HEK293T (cell line): ENCODE results near the gene MAP4.

Experiments
- CTCF ChIA-PET: fragments of 350-600 bp; formaldehyde crosslinking; extraction: SDS; loops from one replicate; lab custom pipeline; 2021; ENCODE audit warnings: antibody characterized with exemption, inconsistent platforms; lab: Yijun Ruan, JAX
- POLR2A ChIA-PET: fragments of 350-600 bp; formaldehyde crosslinking; extraction: SDS; loops from one replicate; lab custom pipeline; 2020; ENCODE audit warnings: antibody characterized with exemption, inconsistent platforms; lab: Yijun Ruan, JAX
- DNase-seq: peaks from one replicate; pipeline ENCODE4 v3.0.0; 2012; ENCODE audit warnings: mixed read lengths; ENCODE audit errors: extremely low spot score
- ARNT ChIP-seq: fragments of 450-650 bp; IDR thresholded peaks from 2 replicates; pipeline ENCODE4 v1.6.1; 2017; ENCODE audit warnings: mild to moderate bottlenecking
- BHLHE40 ChIP-seq: fragments of 450-650 bp; IDR thresholded peaks from 2 replicates; pipeline ENCODE4 v1.6.1; 2016; ENCODE audit warnings: mild to moderate bottlenecking, moderate library complexity, borderline replicate concordance
- CTBP1 ChIP-seq: fragments of 450-650 bp; IDR thresholded peaks from 2 replicates; pipeline ENCODE4 v1.6.1; 2016; ENCODE audit warnings: borderline replicate concordance
- ELF4 ChIP-seq: fragments of 450-650 bp; IDR thresholded peaks from 2 replicates; pipeline ENCODE4 v1.6.1; 2017; ENCODE audit warnings: antibody characterized with exemption
- FOXA1 ChIP-seq: fragments of 450-650 bp; IDR thresholded peaks from 2 replicates; pipeline ENCODE4 v1.6.1; 2016; ENCODE audit warnings: mild to moderate bottlenecking
- FOXK2 ChIP-seq: fragments of 450-650 bp; IDR thresholded peaks from 2 replicates; pipeline ENCODE4 v1.6.1; 2016; ENCODE audit warnings: mild to moderate bottlenecking
- FOXM1 ChIP-seq: fragments of 450-650 bp; IDR thresholded peaks from 2 replicates; pipeline ENCODE4 v1.6.1; 2017; ENCODE audit warnings: mild to moderate bottlenecking, borderline replicate concordance
- HDGF ChIP-seq: fragments of 450-650 bp; IDR thresholded peaks from 2 replicates; pipeline ENCODE4 v1.6.1; 2017; ENCODE audit warnings: antibody characterized with exemption, borderline replicate concordance
- L3MBTL2 ChIP-seq: fragments of 450-650 bp; conservative IDR thresholded peaks from 2 replicates; pipeline ENCODE4 v1.6.1; 2016; ENCODE audit warnings: mild to moderate bottlenecking
- LEF1 ChIP-seq: fragments of 450-650 bp; IDR thresholded peaks from 2 replicates; pipeline ENCODE4 v1.6.1; 2017; ENCODE audit warnings: mild to moderate bottlenecking, borderline replicate concordance
- NFRKB ChIP-seq: fragments of 450-650 bp; IDR thresholded peaks from 2 replicates; pipeline ENCODE4 v1.6.1; 2016; ENCODE audit warnings: mild to moderate bottlenecking, moderate library complexity
- PKNOX1 ChIP-seq: fragments of 450-650 bp; IDR thresholded peaks from 2 replicates; pipeline ENCODE4 v1.6.1; 2016
- SP1 ChIP-seq: fragments of 450-650 bp; IDR thresholded peaks from 2 replicates; pipeline ENCODE4 v1.6.1; 2017
- SUZ12 ChIP-seq: fragments of 450-650 bp; IDR thresholded peaks from 2 replicates; pipeline ENCODE4 v1.6.1; 2016; ENCODE audit warnings: mild to moderate bottlenecking
- TARDBP ChIP-seq: fragments of 450-650 bp; IDR thresholded peaks from 2 replicates; pipeline ENCODE4 v1.6.1; 2016
- ZNF384 ChIP-seq: fragments of 450-650 bp; IDR thresholded peaks from 2 replicates; pipeline ENCODE4 v1.6.1; 2016

Gene MAP4

GRCh38 chr3:47954567-47954966, 61.6 kb downstream of the MAP4 start:
- ChIA-PET CTCF (no interaction called here), POLR2A (no interaction called here)
- DNase-seq = no peak
- TF ChIP-seq L3MBTL2 (no peak), ARNT (no peak), FOXM1 (no peak), ZNF384 (no peak), TARDBP (no peak), LEF1 (no peak), SUZ12 (no peak), CTBP1 (no peak), NFRKB (no peak)

GRCh38 chr3:47950453-47951169, 65.6 kb downstream of the MAP4 start:
- ChIA-PET POLR2A (no interaction called here), CTCF (no interaction called here)
- DNase-seq = no peak
- TF ChIP-seq PKNOX1 = no peak
- TF ChIP-seq ZNF384 = no peak
- TF ChIP-seq FOXA1 = no peak
- TF ChIP-seq SP1 = no peak
- no peak for TF ChIP-seq FOXM1
- TF ChIP-seq FOXK2 = no peak

DNA sequence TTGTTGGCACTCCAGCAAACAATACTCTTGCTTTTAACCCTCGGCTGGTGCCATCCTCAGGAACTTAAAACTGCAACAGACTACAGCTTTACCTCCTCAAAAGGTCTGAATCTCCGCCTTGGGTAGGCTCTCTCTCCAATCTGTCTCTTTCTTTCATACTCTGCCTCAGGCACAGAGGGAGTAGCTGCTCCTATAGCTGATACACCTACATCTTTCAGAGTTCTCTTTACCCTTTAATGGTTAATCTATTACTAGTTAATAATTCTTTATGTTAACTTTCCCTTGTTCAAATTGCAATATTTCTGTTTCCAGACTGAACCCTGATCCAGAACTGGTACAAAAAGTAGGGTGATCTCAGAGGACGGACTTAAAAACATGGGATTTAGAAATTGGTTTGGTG, 66.2 kb downstream of the MAP4 start:
- CTCF ChIA-PET = no interaction called here
- TF ChIP-seq PKNOX1 (no peak), BHLHE40 (no peak), FOXK2 (no peak), HDGF (no peak), CTBP1 (no peak), ELF4 (no peak), LEF1 (no peak), ZNF384 (no peak), L3MBTL2 (no peak), SP1 (no peak), FOXM1 (no peak), FOXA1 (no peak), NFRKB (no peak), TARDBP (no peak), SUZ12 (no peak)
- POLR2A ChIA-PET = no interaction called here
- no peak for DNase-seq

DNA sequence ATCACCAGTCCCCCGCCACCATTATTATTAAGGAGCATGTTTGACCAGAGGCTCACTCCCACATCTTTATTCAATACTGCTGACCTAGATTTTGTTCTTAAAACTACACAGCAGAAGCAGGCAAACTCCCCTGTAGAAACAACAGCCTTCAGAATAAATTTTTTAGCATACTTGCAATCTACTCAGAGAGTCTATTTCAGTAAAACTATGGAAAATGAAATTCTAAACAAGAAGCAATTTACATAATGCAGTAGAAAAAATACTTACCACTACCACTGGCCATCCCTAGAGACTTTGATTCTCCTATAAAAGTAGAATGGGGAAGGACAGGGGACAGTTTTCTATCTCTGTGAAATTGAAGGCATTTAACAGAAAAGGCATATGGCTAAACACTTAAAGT, 76.0 kb downstream of the MAP4 start:
- DNase-seq = no peak
- ChIA-PET POLR2A (no interaction called here), CTCF (no interaction called here)
- no peak for TF ChIP-seq FOXA1
- TF ChIP-seq BHLHE40 = no peak
- TF ChIP-seq HDGF = no peak
- no peak for TF ChIP-seq L3MBTL2
- TF ChIP-seq LEF1 = no peak
- no peak for TF ChIP-seq ARNT
- TF ChIP-seq CTBP1 = no peak
- TF ChIP-seq SP1 = no peak
- no peak for TF ChIP-seq ZNF384
- TF ChIP-seq PKNOX1 = no peak
- no peak for TF ChIP-seq NFRKB
- TF ChIP-seq TARDBP = no peak
- TF ChIP-seq ELF4 = no peak
- no peak for TF ChIP-seq SUZ12
- no peak for TF ChIP-seq FOXK2
- no peak for TF ChIP-seq FOXM1

GRCh38 chr3:47932421-47932820, 83.8 kb downstream of the MAP4 start:
- ChIA-PET POLR2A (no interaction called here), CTCF (no interaction called here)
- no peak for DNase-seq
- TF ChIP-seq FOXM1 (no peak), NFRKB (no peak), FOXA1 (no peak), SP1 (no peak), HDGF (no peak), PKNOX1 (no peak), LEF1 (no peak), ELF4 (no peak), BHLHE40 (no peak), ARNT (no peak), FOXK2 (no peak), CTBP1 (no peak)
